ENCODE data around the gene C16orf92.

- TF ChIP-seq CTCF (IDR thresholded peaks at IDR 0.05; ENCODE audit: borderline replicate concordance, extremely low read depth, low read length, poor library complexity, severe bottlenecking), result no peak
- TF ChIP-seq EZH2 (IDR thresholded peaks at IDR 0.05; ENCODE audit: borderline replicate concordance, low read depth, low read length, severe bottlenecking), result no peak
Observed at GRCh38 chr16:30017277-30017656, 5.7 kb upstream of the C16orf92 start.

All from DND-41 (cell line).